ENCODE measurements around the gene STEAP3. TPM values are rescaled to one million over a fixed set of nuclear protein-coding genes. Genes with fewer than 3 reads are reported as not detected.

STEAP3 gene
- total and polyA plus RNA-seq, 2 donors (not counting 1 experiment from before 2014, with no cell fraction given), result 13.7 to 28.4 TPM

- Histone ChIP-seq H3K9ac (ENCODE audit: insufficient read depth, low read length) (no peak overlapping the region), H3K27me3 (ENCODE audit: control insufficient read depth, insufficient read depth, low read length) (no peaks in the 10 kb centered on the region), H3K27ac (ENCODE audit: insufficient read depth, low read length) (no peak overlapping the region), H3K79me2 (ENCODE audit: control insufficient read depth, insufficient read depth, low read length) (no peaks in the 10 kb centered on the region), H3K9me3 (ENCODE audit: control insufficient read depth, insufficient read depth, low read depth, low read length) (no peaks in the 10 kb centered on the region), H3K4me2 (ENCODE audit: extremely low read depth, insufficient read depth, low read length) (no peak overlapping the region), H3K36me3 (ENCODE audit: control insufficient read depth, insufficient read depth, low read length) (no peaks in the 10 kb centered on the region), H3K4me1 (ENCODE audit: control insufficient read depth, extremely low read depth, insufficient read depth, low read length) (no peaks in the 10 kb centered on the region), H2AFZ (ENCODE audit: low read length) (no peak overlapping the region), H4K20me1 (ENCODE audit: control insufficient read depth, extremely low read depth, insufficient read depth, low read length) (no peaks in the 10 kb centered on the region), H3K4me3 (replicated peaks in 1 of 4; ENCODE audit: control extremely low read depth in 1 of 4, insufficient read depth in 1 of 4, low read depth in 3 of 4, low read length in 4 of 4) (no peak overlapping the region)
- DNase-seq (ENCODE audit: low read depth in 2 of 2), result no peak
- TF ChIP-seq EZH2 (IDR thresholded peaks at IDR 0.05; ENCODE audit: low read length, missing control alignments) (no peak), CTCF (conservative IDR thresholded peaks at IDR 0.05 in 1 of 2, IDR thresholded peaks at IDR 0.05 in 1 of 2; ENCODE audit: low read depth in 1 of 2, low read length in 2 of 2) (no peak)
Observed at GRCh38 chr2:119282996-119283511, 59.4 kb downstream of the STEAP3 start.

GRCh38 chr2:119283873-119284331, 60.3 kb downstream of the STEAP3 start:
- H3K79me2 ChIP-seq (ENCODE audit: control insufficient read depth, insufficient read depth, low read length), result no peaks in the 10 kb centered on the region
- no peak overlapping the region for H3K9ac ChIP-seq (ENCODE audit: insufficient read depth, low read length)
- H3K36me3 ChIP-seq (ENCODE audit: control insufficient read depth, insufficient read depth, low read length), result no peaks in the 10 kb centered on the region
- no peaks in the 10 kb centered on the region for H3K4me1 ChIP-seq (ENCODE audit: control insufficient read depth, extremely low read depth, insufficient read depth, low read length)
- H3K4me2 ChIP-seq (ENCODE audit: extremely low read depth, insufficient read depth, low read length), result no peak overlapping the region
- H3K4me3 ChIP-seq (replicated peaks in 1 of 4; ENCODE audit: control extremely low read depth in 1 of 4, insufficient read depth in 1 of 4, low read depth in 3 of 4, low read length in 4 of 4), result no peak overlapping the region
- peak overlapping the region; percentile 1 for H2AFZ ChIP-seq (ENCODE audit: low read length)
- no peak for TF ChIP-seq CTCF (conservative IDR thresholded peaks at IDR 0.05 in 1 of 2, IDR thresholded peaks at IDR 0.05 in 1 of 2; ENCODE audit: low read depth in 1 of 2, low read length in 2 of 2)
- no peak overlapping the region for H3K27ac ChIP-seq (ENCODE audit: insufficient read depth, low read length)
- peak; percentile 65 to 90 for DNase-seq (ENCODE audit: low read depth in 2 of 2)
- no peaks in the 10 kb centered on the region for H3K27me3 ChIP-seq (ENCODE audit: control insufficient read depth, insufficient read depth, low read length)
- no peaks in the 10 kb centered on the region for H3K9me3 ChIP-seq (ENCODE audit: control insufficient read depth, insufficient read depth, low read depth, low read length)
- H4K20me1 ChIP-seq (ENCODE audit: control insufficient read depth, extremely low read depth, insufficient read depth, low read length), result no peaks in the 10 kb centered on the region

- Histone ChIP-seq H3K9me3 (ENCODE audit: control insufficient read depth, insufficient read depth, low read depth, low read length) (no peaks in the 10 kb centered on the region), H3K27me3 (ENCODE audit: control insufficient read depth, insufficient read depth, low read length) (no peaks in the 10 kb centered on the region), H3K4me3 (replicated peaks in 1 of 4; ENCODE audit: control extremely low read depth in 1 of 4, insufficient read depth in 1 of 4, low read depth in 3 of 4, low read length in 4 of 4) (no peak overlapping the region), H3K4me2 (ENCODE audit: extremely low read depth, insufficient read depth, low read length) (no peak overlapping the region), H3K36me3 (ENCODE audit: control insufficient read depth, insufficient read depth, low read length) (no peaks in the 10 kb centered on the region), H3K4me1 (ENCODE audit: control insufficient read depth, extremely low read depth, insufficient read depth, low read length) (no peaks in the 10 kb centered on the region), H3K79me2 (ENCODE audit: control insufficient read depth, insufficient read depth, low read length) (no peaks in the 10 kb centered on the region), H4K20me1 (ENCODE audit: control insufficient read depth, extremely low read depth, insufficient read depth, low read length) (no peaks in the 10 kb centered on the region), H2AFZ (ENCODE audit: low read length) (no peak overlapping the region), H3K9ac (ENCODE audit: insufficient read depth, low read length) (no peak overlapping the region), H3K27ac (ENCODE audit: insufficient read depth, low read length) (no peak overlapping the region)
- TF ChIP-seq EZH2 (IDR thresholded peaks at IDR 0.05; ENCODE audit: low read length, missing control alignments), result no peak
- TF ChIP-seq CTCF (conservative IDR thresholded peaks at IDR 0.05 in 1 of 2, IDR thresholded peaks at IDR 0.05 in 1 of 2; ENCODE audit: low read depth in 1 of 2, low read length in 2 of 2), result no peak
- DNase-seq (ENCODE audit: low read depth in 2 of 2), result no peak
Observed at GRCh38 chr2:119286661-119287060, 63.0 kb downstream of the STEAP3 start.

Measured in fibroblast of lung (primary cell).